ENCODE measurements around the gene SAYSD1. TPM values are rescaled to one million over a fixed set of nuclear protein-coding genes. Genes with fewer than 3 reads are reported as not detected.

SAYSD1 gene
- total and polyA plus RNA-seq, 2 donors (not counting 1 experiment from before 2014, with no cell fraction given): 4.6 to 17.8 TPM

DNA sequence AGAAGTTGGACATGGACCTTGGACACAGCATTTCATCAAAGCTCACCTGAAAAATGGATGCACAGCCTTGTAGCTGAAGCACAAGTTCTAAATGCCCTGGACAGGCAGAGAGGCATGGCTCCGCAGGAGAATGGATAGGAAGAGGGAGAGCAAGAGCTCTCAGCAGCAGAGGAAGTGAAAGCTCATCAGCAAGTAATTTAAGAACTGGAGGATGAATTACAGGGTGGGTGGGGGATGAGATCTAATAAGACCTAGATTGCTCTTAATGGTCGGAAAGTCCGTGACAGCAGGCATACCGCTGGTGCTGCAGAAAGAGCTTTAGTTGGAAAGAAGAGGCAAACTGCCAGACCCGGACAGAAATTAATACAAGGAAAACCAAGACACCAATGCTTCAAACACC, 37.3 kb upstream of the SAYSD1 start:
- H3K9ac ChIP-seq (ENCODE audit: low read length): no peak overlapping the region
- WGBS (ENCODE audit: insufficient coverage): 63% methylated on average over 3 of the region's 5 CpGs
- no peak for ATAC-seq (ENCODE audit: low read depth)
- intact Hi-C loops (cut with micrococcal nuclease): no loop called here
- no peak overlapping the region for H3K4me2 ChIP-seq (replicated peaks; ENCODE audit: low read depth, low read length, poor library complexity, severe bottlenecking)
- H3K9me3 ChIP-seq (ENCODE audit: control extremely low read depth in 1 of 3, control insufficient read depth in 2 of 3, insufficient read depth in 1 of 3, low read length in 2 of 3): no peaks in the 10 kb centered on the region
- H2AFZ ChIP-seq (ENCODE audit: insufficient read depth, low read depth, low read length, poor library complexity, severe bottlenecking): no peak overlapping the region
- ChIA-PET POLR2A (no interaction called here), CTCF (interaction anchor here (0.8 to 1.3 kb wide), 3 partner anchors 12 to 16 kb away, joined by 3 to 5 read pairs (median 3); no protein-coding TSS in a partner anchor)
- H3K4me1 ChIP-seq (ENCODE audit: control insufficient read depth in 2 of 2, insufficient read depth in 2 of 2, low read length in 2 of 2): no peaks in the 10 kb centered on the region
- H3K79me2 ChIP-seq (ENCODE audit: control insufficient read depth, insufficient read depth, low read length): no peaks in the 10 kb centered on the region
- Mint-ChIP-seq H3K27ac (no peak overlapping the region), H3K9me3 (ENCODE audit: insufficient read depth) (no peaks in the 10 kb centered on the region), H3K4me1 (no peaks in the 10 kb centered on the region), H3K27me3 (peaks cover 54% of the 10 kb centered on the region), H3K4me3 (no peak overlapping the region)
- DNase-seq: no peak
- H3K4me3 ChIP-seq (ENCODE audit: control extremely low read depth in 1 of 5, extremely low read depth in 1 of 5, insufficient read depth in 1 of 5, low read depth in 2 of 5, low read length in 4 of 5): no peak overlapping the region
- H3K27ac ChIP-seq (ENCODE audit: low read length in 2 of 2): no peak overlapping the region
- H3K27me3 ChIP-seq (replicated peaks in 1 of 4; ENCODE audit: control extremely low read depth in 1 of 4, control insufficient read depth in 3 of 4, insufficient read depth in 4 of 4, low read length in 3 of 4): peaks cover 0 to 25% (median 12%) of the 10 kb centered on the region in 4 experiments
- H3K36me3 ChIP-seq (replicated peaks in 1 of 2; ENCODE audit: control extremely low read depth in 1 of 2, control insufficient read depth in 1 of 2, extremely low read depth in 1 of 2, insufficient read depth in 2 of 2, low read length in 1 of 2): no peaks in the 10 kb centered on the region
- TF ChIP-seq, protein P1, sequence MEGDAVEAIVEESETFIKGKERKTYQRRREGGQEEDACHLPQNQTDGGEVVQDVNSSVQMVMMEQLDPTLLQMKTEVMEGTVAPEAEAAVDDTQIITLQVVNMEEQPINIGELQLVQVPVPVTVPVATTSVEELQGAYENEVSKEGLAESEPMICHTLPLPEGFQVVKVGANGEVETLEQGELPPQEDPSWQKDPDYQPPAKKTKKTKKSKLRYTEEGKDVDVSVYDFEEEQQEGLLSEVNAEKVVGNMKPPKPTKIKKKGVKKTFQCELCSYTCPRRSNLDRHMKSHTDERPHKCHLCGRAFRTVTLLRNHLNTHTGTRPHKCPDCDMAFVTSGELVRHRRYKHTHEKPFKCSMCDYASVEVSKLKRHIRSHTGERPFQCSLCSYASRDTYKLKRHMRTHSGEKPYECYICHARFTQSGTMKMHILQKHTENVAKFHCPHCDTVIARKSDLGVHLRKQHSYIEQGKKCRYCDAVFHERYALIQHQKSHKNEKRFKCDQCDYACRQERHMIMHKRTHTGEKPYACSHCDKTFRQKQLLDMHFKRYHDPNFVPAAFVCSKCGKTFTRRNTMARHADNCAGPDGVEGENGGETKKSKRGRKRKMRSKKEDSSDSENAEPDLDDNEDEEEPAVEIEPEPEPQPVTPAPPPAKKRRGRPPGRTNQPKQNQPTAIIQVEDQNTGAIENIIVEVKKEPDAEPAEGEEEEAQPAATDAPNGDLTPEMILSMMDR (IDR thresholded peaks at IDR 0.05): no peak
- TF ChIP-seq EZH2 (IDR thresholded peaks at IDR 0.05; ENCODE audit: borderline replicate concordance, insufficient read depth, low read depth, low read length, poor library complexity, severe bottlenecking): no peak
- H4K20me1 ChIP-seq (ENCODE audit: control insufficient read depth, insufficient read depth, low read length, poor library complexity, severe bottlenecking): no peaks in the 10 kb centered on the region

DNA sequence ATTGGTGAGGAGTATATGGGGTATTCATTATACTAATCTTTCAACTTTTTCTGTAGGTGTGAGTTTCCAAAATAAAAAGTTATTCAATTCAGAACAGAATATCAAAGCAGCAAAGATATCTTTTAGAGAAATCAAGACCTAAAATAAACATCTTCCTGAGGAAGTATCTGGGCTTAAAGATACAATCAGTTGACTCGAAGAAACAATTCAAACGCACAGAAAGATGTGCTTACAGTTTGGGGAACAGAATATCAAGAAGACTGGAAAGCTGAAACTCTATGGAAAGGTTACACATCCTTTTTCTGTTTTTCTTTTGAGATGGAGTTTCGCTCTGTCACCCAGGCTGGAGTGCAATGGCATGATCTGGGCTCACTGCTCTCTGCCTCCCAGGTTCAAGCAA, 36.2 kb upstream of the SAYSD1 start:
- no peaks in the 10 kb centered on the region for H4K20me1 ChIP-seq (ENCODE audit: control insufficient read depth, insufficient read depth, low read length, poor library complexity, severe bottlenecking)
- H3K27me3 ChIP-seq (replicated peaks in 1 of 4; ENCODE audit: control extremely low read depth in 1 of 4, control insufficient read depth in 3 of 4, insufficient read depth in 4 of 4, low read length in 3 of 4): peaks cover 0 to 28% (median 13%) of the 10 kb centered on the region in 4 experiments
- no peak overlapping the region for H3K4me2 ChIP-seq (replicated peaks; ENCODE audit: low read depth, low read length, poor library complexity, severe bottlenecking)
- TF ChIP-seq EZH2 (IDR thresholded peaks at IDR 0.05; ENCODE audit: borderline replicate concordance, insufficient read depth, low read depth, low read length, poor library complexity, severe bottlenecking): no peak
- TF ChIP-seq, protein P1 (IDR thresholded peaks at IDR 0.05): no peak
- H3K27ac ChIP-seq (ENCODE audit: low read length in 2 of 2): no peak overlapping the region
- no peak overlapping the region for H2AFZ ChIP-seq (ENCODE audit: insufficient read depth, low read depth, low read length, poor library complexity, severe bottlenecking)
- CTCF ChIA-PET: interaction anchor here (1.0 to 1.3 kb wide), 2 partner anchors 13 to 16 kb away, joined by 3 read pairs; no protein-coding TSS in a partner anchor
- H3K4me1 Mint-ChIP-seq: no peaks in the 10 kb centered on the region
- no peaks in the 10 kb centered on the region for H3K9me3 ChIP-seq (ENCODE audit: control extremely low read depth in 1 of 3, control insufficient read depth in 2 of 3, insufficient read depth in 1 of 3, low read length in 2 of 3)
- POLR2A ChIA-PET: no interaction called here
- H3K4me1 ChIP-seq (ENCODE audit: control insufficient read depth in 2 of 2, insufficient read depth in 2 of 2, low read length in 2 of 2): no peaks in the 10 kb centered on the region
- ATAC-seq (ENCODE audit: low read depth) (no peak), DNase-seq (no peak)
- H3K9ac ChIP-seq (ENCODE audit: low read length): no peak overlapping the region
- no peaks in the 10 kb centered on the region for H3K9me3 Mint-ChIP-seq (ENCODE audit: insufficient read depth)
- intact Hi-C loops (cut with micrococcal nuclease): no loop called here
- WGBS (ENCODE audit: insufficient coverage): 10% methylated on average over 3 of the region's 3 CpGs
- H3K4me3 Mint-ChIP-seq: no peak overlapping the region
- no peak overlapping the region for H3K4me3 ChIP-seq (ENCODE audit: control extremely low read depth in 1 of 5, extremely low read depth in 1 of 5, insufficient read depth in 1 of 5, low read depth in 2 of 5, low read length in 4 of 5)
- H3K27ac Mint-ChIP-seq: no peak overlapping the region
- H3K27me3 Mint-ChIP-seq: peaks cover 52% of the 10 kb centered on the region
- no peaks in the 10 kb centered on the region for H3K79me2 ChIP-seq (ENCODE audit: control insufficient read depth, insufficient read depth, low read length)
- no peaks in the 10 kb centered on the region for H3K36me3 ChIP-seq (replicated peaks in 1 of 2; ENCODE audit: control extremely low read depth in 1 of 2, control insufficient read depth in 1 of 2, extremely low read depth in 1 of 2, insufficient read depth in 2 of 2, low read length in 1 of 2)

Data from B cell (primary cell).